ENCODE measurements around the gene PTPN22. TPM values are rescaled to one million over a fixed set of nuclear protein-coding genes. Genes with fewer than 3 reads are reported as not detected.

The PTPN22 gene
- total RNA-seq, 2 donors from 2014 or later: 3.7 to 5.9 TPM

DNA sequence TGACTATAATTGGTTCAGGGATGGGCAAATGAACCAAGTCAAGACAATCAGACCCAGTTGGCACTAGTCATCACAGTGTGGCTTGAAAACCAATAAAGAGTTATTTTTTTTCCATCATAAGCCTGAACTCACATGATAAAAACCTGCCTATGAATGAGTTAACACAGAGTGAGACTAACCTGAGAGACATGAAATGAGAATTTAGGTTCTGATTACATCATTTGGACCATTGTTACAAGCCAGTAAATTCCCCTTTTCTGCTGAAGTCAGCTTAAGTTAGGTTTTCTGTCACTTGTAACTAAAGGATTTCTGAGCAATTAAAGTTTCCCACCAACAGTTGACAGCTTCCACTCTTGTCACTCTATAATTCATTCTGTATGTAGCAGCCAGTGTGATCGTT is 49.6 kb downstream of the PTPN22 start:
- no peak for DNase-seq
- Histone ChIP-seq H3K4me3 (no peak overlapping the region), H3K9me3 (no peaks in the 10 kb centered on the region), H3K4me1 (no peaks in the 10 kb centered on the region), H3K27me3 (no peaks in the 10 kb centered on the region), H3K36me3 (no peaks in the 10 kb centered on the region), H3K27ac (no peak overlapping the region), H3K9ac (ENCODE audit: low read depth in 2 of 2, low read length in 2 of 2) (no peak overlapping the region)
- TF ChIP-seq, protein P1, sequence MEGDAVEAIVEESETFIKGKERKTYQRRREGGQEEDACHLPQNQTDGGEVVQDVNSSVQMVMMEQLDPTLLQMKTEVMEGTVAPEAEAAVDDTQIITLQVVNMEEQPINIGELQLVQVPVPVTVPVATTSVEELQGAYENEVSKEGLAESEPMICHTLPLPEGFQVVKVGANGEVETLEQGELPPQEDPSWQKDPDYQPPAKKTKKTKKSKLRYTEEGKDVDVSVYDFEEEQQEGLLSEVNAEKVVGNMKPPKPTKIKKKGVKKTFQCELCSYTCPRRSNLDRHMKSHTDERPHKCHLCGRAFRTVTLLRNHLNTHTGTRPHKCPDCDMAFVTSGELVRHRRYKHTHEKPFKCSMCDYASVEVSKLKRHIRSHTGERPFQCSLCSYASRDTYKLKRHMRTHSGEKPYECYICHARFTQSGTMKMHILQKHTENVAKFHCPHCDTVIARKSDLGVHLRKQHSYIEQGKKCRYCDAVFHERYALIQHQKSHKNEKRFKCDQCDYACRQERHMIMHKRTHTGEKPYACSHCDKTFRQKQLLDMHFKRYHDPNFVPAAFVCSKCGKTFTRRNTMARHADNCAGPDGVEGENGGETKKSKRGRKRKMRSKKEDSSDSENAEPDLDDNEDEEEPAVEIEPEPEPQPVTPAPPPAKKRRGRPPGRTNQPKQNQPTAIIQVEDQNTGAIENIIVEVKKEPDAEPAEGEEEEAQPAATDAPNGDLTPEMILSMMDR (IDR thresholded peaks at IDR 0.05): no peak
- intact Hi-C loops (cut with DNase I): no loop called here

DNA sequence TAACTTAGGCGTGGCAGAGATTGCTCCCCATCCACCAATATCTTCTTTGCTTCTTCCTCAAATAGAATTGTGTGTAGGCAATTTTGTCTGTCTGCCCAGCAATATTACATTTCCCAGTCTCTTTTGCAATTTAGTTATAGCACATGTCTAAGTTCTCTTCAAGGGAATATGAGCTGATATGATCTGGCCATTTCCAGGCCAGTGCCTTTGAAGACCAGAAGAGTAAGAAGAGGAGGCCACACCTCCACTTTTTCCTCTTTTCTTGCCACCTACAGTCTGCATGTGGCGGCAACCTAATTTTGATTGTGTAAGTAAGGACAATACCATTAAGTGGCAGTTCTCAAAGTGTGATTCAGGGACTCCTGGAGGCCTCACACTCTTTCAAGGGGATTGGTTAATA is 52.9 kb downstream of the PTPN22 start:
- Histone ChIP-seq H3K27ac (no peak overlapping the region), H3K9me3 (no peaks in the 10 kb centered on the region), H3K9ac (ENCODE audit: low read depth in 2 of 2, low read length in 2 of 2) (no peak overlapping the region), H3K4me3 (no peak overlapping the region), H3K27me3 (no peaks in the 10 kb centered on the region), H3K4me1 (no peaks in the 10 kb centered on the region), H3K36me3 (no peaks in the 10 kb centered on the region)
- no peak for DNase-seq
- TF ChIP-seq, protein P1 (IDR thresholded peaks at IDR 0.05): no peak
- intact Hi-C loops (cut with DNase I): no loop called here

DNA sequence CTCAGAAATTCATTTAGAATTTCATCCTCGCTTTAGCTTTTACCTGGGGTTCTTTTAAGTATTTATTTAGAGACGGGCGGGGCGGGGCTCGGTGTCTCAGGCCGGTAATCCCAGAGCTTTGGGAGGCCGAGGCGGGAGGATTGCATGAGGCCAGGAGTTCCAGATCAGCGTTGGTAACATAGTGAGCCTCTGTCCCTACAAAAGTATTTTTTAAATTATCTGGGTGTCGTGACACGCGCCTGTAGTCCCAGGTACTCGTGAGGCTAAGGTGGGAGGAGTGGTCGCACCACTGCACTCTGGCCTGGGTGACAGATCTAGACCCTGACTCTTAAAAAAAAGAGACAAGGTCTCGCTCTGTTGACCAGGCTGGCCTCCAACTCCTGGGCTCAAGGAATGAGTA is 58.3 kb downstream of the PTPN22 start:
- no peak for DNase-seq
- H3K9me3 ChIP-seq: no peaks in the 10 kb centered on the region
- intact Hi-C loops (cut with DNase I): no loop called here
- no peak overlapping the region for H3K27ac ChIP-seq
- no peaks in the 10 kb centered on the region for H3K27me3 ChIP-seq
- peak overlapping the region in 1 of 2 donors; percentile 3 for H3K9ac ChIP-seq (ENCODE audit: low read depth in 2 of 2, low read length in 2 of 2)
- H3K36me3 ChIP-seq: no peaks in the 10 kb centered on the region
- TF ChIP-seq, protein P1 (IDR thresholded peaks at IDR 0.05): no peak
- H3K4me3 ChIP-seq: no peak overlapping the region
- H3K4me1 ChIP-seq: no peaks in the 10 kb centered on the region

DNA sequence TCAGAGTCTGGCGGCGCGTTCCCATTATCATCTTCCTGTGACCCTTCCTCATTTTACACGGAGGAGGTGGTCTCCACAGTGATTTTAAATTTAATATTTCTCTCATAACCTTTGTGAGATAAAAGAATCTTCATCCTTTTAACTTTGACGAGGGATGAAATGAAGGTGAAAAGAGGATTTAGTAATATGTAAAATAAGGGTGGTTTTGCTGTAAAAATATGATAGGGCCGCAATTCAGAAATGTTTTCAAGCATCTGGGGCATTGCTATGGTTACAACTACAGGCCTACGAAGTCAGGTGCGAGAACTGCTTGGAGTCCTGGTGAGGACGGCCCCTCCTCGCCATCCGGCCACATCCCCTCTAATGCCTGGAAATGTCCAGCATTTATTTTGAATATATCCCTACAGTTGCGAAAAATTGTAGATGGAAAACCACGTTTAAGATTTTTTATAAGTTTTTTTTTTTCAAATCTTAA is 58.8 kb downstream of the PTPN22 start:
- Histone ChIP-seq H3K4me1 (no peaks in the 10 kb centered on the region), H3K36me3 (no peaks in the 10 kb centered on the region), H3K27ac (peak overlapping the region; percentile 94), H3K27me3 (no peaks in the 10 kb centered on the region), H3K4me3 (peak overlapping the region; percentile 92), H3K9ac (ENCODE audit: low read depth in 2 of 2, low read length in 2 of 2) (peak overlapping the region; percentile 3 to 52), H3K9me3 (no peaks in the 10 kb centered on the region)
- TF ChIP-seq, protein P1 (IDR thresholded peaks at IDR 0.05): no peak
- intact Hi-C loops (cut with DNase I): no loop called here
- DNase-seq: no peak

DNA sequence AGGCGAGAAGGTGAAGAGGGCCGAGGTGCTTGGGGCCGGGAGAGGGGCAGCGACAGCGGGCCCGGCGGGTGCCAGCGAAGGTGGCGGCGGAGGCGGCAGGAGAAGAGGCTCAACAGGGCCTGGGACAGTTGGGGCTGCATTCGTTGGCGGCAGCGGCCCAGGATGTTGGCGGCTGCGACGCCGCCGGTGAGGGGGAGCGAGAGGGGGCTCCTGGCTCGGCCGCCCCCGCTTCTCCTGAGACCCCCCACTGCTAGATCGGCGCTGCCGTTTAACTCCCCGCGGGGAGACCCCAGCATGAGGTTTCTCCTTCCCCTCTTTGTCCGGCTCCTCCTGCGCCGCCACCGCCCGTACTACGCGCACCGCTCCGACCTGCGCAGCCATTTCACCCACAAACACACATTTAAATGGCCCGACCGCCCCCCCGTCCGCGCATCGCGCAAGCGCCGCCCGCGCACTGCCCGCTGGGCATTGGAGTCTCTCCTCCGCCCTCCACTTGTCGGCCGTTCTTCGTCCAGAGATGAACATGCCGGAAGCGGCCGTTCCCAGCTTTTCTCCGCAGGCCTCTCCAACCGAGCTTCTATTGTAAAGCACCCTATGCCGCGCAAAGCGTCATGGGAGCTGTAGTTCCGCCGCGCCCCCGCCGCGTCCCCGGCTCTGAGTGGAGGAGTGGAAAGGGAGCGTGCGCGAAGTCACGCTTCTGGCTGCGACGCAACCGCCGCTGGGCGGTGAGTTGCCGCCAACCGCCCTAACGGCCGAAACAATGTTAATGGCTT is 59.4 kb downstream of the PTPN22 start, which contains the start of gene RSBN1:
Gene RSBN1 (minus strand): TSS at position 589 of the 773 bp plus-strand sequence. CDS start 64 bp downstream, at position 525.
- TF ChIP-seq, protein P1 (IDR thresholded peaks at IDR 0.05): no peak
- H3K9me3 ChIP-seq: no peaks in the 10 kb centered on the region
- peak within 1 kb of the TSS; percentile 94 for H3K27ac ChIP-seq
- H3K36me3 ChIP-seq: no peaks in the 10 kb centered on the region
- H3K9ac ChIP-seq (ENCODE audit: low read depth in 2 of 2, low read length in 2 of 2): peak within 1 kb of the TSS; percentile 99
- H3K4me1 ChIP-seq: no peaks in the 10 kb centered on the region
- intact Hi-C loops (cut with DNase I): no loop called here
- no peaks in the 10 kb centered on the region for H3K27me3 ChIP-seq
- peak; percentile 99 for DNase-seq
- H3K4me3 ChIP-seq: peak within 1 kb of the TSS; percentile 92

Measured in colonic mucosa (tissue), 4 donors.